HFFc6 (cell line): ENCODE measurements around the gene CTNNBL1. TPM values are rescaled to one million over a fixed set of nuclear protein-coding genes. Genes with fewer than 3 reads are reported as not detected.

Experiments
- DNase-seq: peaks from one replicate; pipeline ENCODE4 v3.0.0-alpha.2; 2018
- H3K27ac Mint-ChIP-seq: 2 replicates; pipeline ENCODE4 v1.8.0; 2020; ENCODE audit warnings: mild to moderate bottlenecking, mixed read lengths
- H3K27me3 Mint-ChIP-seq: 2 replicates; pipeline ENCODE4 v1.8.0; 2021; ENCODE audit warnings: mild to moderate bottlenecking, moderate library complexity, mixed read lengths; ENCODE audit not compliant: insufficient read depth
- H3K36me3 Mint-ChIP-seq: 2 replicates; pipeline ENCODE4 v1.8.0; 2021; ENCODE audit warnings: low read depth, mixed read lengths
- H3K4me1 Mint-ChIP-seq: 2 replicates; pipeline ENCODE4 v1.8.0; 2020; ENCODE audit warnings: low read depth, mixed read lengths
- H3K4me3 Mint-ChIP-seq: 2 replicates; pipeline ENCODE4 v1.8.0; 2020; ENCODE audit warnings: mild to moderate bottlenecking, moderate library complexity, mixed read lengths
- H3K9me3 Mint-ChIP-seq: 2 replicates; pipeline ENCODE4 v1.8.0; 2020; ENCODE audit warnings: mild to moderate bottlenecking, mixed read lengths
- total RNA-seq, 6 experiments: library from RNA; stranded (reverse); fragmentation: NEBNext Ultra II Directional; extraction: Animal tissue kit (Norgen Biotek cat#: 25700); gene quantifications; 2 replicates in 1 of 6; 3 replicates in 5 of 6; pipeline ENCODE4 v1.2.3, GENCODE V29; 2021
- TF ChIP-seq, protein P1 (sequence below): fragments of 200-600 bp; sonication (generic); IDR thresholded peaks from 2 replicates; pipeline ENCODE4 v1.5.0; 2021; ENCODE audit warnings: antibody characterized with exemption, mild to moderate bottlenecking

CTNNBL1 gene
- total RNA-seq, 6 experiments from 2014 or later = 49.7 to 62.4 (median 59.5) TPM

DNA sequence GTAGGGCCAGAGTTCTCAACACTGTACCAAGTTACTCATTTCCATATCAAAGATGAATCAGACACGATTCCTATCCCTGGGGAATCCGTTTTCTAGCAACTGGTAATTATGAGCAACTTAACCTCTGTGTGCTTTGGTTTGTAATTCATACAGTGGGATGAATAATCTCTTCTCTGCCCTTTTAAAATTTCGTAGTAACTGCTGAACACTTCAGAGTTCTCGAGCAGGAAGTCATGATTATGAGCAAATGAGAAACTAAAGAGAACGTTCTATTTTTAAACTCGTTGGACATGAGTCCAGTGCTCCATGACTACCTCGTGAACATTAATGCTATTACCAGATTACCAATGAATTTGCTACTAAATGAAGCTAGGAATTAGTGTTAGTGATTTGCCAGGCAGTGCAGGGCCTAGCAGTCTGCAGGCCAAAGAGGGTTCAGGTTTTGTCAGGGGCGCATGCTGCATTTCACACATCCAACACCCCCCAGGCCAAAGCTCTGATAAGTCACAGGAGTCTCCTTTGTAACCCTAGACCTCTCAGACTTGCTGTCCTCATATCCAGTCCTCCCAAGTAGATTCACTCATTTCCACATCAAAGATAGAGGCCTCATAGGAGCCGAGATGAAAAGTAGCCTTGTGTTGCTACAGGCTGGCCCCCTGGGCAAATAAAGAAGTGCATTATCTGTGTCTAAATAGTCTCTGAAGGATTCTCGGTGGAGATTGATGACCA lies 163.3 kb downstream of the CTNNBL1 start:
- H3K27ac Mint-ChIP-seq = peak overlapping the region; percentile 87

DNA sequence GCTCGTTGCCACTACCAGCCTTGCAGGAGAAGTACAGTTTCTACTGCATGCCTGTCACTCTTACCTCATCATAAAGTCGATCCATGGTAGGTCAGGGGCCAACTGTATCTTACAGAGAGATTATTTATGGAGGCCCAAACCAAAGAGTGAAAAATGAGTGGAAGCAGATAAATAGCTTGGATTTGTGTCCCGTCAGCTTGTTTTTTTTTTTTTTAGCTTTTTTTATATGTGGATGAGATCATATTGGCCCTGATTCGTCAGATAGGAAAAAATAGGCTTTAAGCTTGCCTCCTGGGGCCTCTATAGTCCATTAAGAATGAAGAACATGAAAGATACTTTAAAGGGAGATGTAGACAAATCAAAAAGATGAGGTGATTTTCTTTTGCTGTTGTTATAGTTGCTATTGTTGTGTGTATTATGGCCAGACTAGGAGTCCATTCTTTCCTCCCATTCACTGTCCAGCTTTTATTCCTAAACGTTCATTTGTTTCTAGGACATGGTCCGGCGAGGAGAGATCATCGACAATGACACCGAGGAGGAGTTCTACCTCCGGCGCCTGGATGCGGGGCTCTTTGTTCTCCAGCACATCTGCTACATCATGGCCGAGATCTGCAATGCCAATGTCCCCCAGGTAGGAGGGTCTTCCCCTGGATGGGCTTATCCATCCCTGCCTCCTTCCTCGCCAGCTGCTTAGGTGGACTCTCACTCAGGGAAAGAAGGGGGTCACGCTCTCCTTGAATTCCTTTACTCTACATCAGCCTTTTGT lies 165.8 kb downstream of the CTNNBL1 start:
- peaks cover 25% of the 10 kb centered on the region for H3K4me1 Mint-ChIP-seq
- no peak for DNase-seq
- H3K4me3 Mint-ChIP-seq = no peak overlapping the region
- H3K9me3 Mint-ChIP-seq = no peaks in the 10 kb centered on the region
- H3K27ac Mint-ChIP-seq = no peak overlapping the region
- H3K36me3 Mint-ChIP-seq = peaks cover 19% of the 10 kb centered on the region
- H3K27me3 Mint-ChIP-seq = peaks cover 2% of the 10 kb centered on the region; the same call in 1 of the 2 replicates
- TF ChIP-seq, protein P1, sequence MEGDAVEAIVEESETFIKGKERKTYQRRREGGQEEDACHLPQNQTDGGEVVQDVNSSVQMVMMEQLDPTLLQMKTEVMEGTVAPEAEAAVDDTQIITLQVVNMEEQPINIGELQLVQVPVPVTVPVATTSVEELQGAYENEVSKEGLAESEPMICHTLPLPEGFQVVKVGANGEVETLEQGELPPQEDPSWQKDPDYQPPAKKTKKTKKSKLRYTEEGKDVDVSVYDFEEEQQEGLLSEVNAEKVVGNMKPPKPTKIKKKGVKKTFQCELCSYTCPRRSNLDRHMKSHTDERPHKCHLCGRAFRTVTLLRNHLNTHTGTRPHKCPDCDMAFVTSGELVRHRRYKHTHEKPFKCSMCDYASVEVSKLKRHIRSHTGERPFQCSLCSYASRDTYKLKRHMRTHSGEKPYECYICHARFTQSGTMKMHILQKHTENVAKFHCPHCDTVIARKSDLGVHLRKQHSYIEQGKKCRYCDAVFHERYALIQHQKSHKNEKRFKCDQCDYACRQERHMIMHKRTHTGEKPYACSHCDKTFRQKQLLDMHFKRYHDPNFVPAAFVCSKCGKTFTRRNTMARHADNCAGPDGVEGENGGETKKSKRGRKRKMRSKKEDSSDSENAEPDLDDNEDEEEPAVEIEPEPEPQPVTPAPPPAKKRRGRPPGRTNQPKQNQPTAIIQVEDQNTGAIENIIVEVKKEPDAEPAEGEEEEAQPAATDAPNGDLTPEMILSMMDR = no peak

More for the DNA sequence above, 163.3 kb downstream of the CTNNBL1 start:
- DNase-seq = peak; percentile 83
- peak overlapping the region; percentile 40; the same call in 1 of the 2 replicates for H3K4me3 Mint-ChIP-seq
- TF ChIP-seq, protein P1 = no peak
- H3K9me3 Mint-ChIP-seq = no peaks in the 10 kb centered on the region
- H3K36me3 Mint-ChIP-seq = peaks cover 12% of the 10 kb centered on the region
- peaks cover 2% of the 10 kb centered on the region; the same call in 1 of the 2 replicates for H3K27me3 Mint-ChIP-seq
- peaks cover 25% of the 10 kb centered on the region for H3K4me1 Mint-ChIP-seq

DNA sequence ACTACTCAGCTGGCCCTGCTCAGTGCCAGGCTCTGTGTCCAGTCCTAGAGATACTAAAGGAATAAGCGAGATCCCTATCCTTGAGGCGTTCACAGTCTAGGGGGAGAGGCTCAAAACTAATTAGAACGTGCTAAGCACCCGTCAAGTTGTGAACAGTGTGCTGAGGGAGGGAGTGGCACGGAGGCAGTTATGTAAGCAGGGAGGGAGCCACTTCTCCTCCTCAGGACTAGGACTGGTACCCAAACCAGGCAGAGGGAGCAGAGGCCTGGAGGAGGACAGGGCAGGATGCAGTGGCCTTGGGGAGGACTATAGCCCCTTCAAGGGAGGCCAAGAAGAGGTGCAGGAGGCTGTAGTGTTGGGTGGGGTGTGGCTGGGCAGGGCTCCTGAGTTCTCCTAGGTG lies 169.5 kb downstream of the CTNNBL1 start:
- no peak overlapping the region for H3K4me3 Mint-ChIP-seq

DNA sequence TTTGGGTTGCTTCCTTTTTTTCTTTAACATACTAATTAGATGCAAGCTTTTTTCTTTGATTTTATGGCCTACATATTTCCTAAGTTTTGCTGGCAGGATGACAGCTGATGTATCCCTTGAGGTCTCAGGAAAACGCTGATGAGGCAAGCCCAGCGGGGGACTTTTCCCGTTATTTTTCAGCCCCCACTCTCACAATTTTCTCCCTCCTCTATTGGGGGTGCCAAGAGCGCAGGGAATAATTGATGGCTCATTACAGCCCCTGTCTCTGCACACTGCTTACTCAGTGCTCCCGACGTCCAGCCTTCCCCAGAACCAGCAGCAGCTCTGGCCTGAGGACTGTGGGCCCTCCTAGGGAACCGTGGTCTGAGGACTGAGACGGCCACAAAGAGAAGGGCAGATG lies 170.5 kb downstream of the CTNNBL1 start:
- no peaks in the 10 kb centered on the region for H3K9me3 Mint-ChIP-seq
- TF ChIP-seq, protein P1 = no peak
- H3K27me3 Mint-ChIP-seq = peaks cover under 1% of the 10 kb centered on the region; the same call in 1 of the 2 replicates
- H3K36me3 Mint-ChIP-seq = peaks cover 19% of the 10 kb centered on the region
- H3K4me3 Mint-ChIP-seq = no peak overlapping the region
- DNase-seq = no peak
- no peaks in the 10 kb centered on the region for H3K4me1 Mint-ChIP-seq
- no peak overlapping the region for H3K27ac Mint-ChIP-seq

More for the DNA sequence above, 169.5 kb downstream of the CTNNBL1 start:
- peaks cover 3% of the 10 kb centered on the region for H3K4me1 Mint-ChIP-seq
- peaks cover 19% of the 10 kb centered on the region for H3K36me3 Mint-ChIP-seq
- TF ChIP-seq, protein P1 = no peak
- H3K27ac Mint-ChIP-seq = no peak overlapping the region
- H3K9me3 Mint-ChIP-seq = no peaks in the 10 kb centered on the region
- no peak for DNase-seq
- H3K27me3 Mint-ChIP-seq = no peaks in the 10 kb centered on the region

DNA sequence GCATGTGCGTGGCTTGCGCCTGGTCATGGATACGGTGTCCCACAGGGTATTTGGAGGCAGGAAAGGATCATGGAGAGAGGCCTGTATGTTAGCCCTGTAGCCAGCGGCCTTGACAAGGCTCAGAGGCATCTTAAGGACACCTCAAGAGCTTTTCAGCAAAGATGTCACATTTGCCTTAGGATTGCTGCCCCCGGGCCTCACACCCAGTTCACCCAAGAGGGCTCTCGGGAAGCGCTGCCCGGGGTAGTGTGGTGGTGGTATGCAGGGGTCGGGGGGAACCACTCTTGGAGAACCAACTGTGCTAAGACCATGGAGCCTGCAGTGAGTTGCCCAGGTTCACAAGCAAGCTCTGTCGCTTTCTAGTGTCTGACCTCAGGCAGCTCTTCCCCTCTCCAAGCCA lies 172.2 kb downstream of the CTNNBL1 start:
- Mint-ChIP-seq H3K9me3 (no peaks in the 10 kb centered on the region), H3K4me3 (no peak overlapping the region), H3K27me3 (peaks cover 2% of the 10 kb centered on the region; the same call in 1 of the 2 replicates), H3K27ac (no peak overlapping the region), H3K4me1 (peaks cover 8% of the 10 kb centered on the region; the same call in 1 of the 2 replicates), H3K36me3 (peaks cover 17% of the 10 kb centered on the region; the same call in 1 of the 2 replicates)
- TF ChIP-seq, protein P1 = no peak
- no peak for DNase-seq
